ENCODE measurements around the gene HTR2B. TPM values are rescaled to one million over a fixed set of nuclear protein-coding genes. Genes with fewer than 3 reads are reported as not detected.

Gene HTR2B
- total RNA-seq (2022), result not detected in 2 replicates
- not detected for Bru-seq, nascent RNA
- BruChase-seq, experiment 1, labeled RNA remaining after a 2-hour chase, result not detected
- BruChase-seq, experiment 2, labeled RNA remaining after a 6-hour chase, result not detected
- long read RNA-seq, result 0 reads

DNA sequence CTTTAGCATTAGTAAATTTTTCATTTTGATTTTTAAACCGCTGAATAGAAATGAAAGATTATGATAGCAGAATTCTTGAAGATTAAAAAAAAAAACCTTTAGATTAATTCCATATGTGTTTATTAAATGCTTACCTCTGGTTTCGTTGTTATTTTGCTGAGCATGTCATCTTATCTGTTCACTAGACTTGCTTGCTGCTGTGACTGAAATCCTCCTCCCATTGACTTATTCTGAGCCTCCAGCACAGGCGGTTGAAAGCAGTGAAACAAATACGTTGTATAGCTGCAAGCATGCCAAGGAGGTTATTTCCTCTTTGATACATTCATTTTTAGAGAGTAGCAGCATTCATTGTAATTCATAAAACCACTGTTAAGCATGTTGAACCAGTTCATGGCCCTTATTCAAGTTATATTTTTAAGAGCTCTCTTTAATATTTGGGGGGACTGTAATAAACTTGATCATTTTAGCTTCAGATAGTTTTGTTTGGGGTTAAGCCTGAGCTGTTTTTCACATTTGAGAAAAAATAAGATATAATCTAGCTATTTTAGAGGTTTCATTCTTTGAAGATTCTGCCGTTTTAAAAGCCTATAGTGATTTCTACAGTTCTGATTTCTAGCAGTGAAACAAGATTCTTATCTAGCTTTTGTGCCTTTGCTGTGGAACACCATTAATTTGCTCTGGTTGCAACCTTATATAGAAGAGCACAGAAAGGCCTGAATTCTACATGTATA is at the start of gene HTR2B:
HTR2B (minus strand) TSS at position 205 of the 731 bp plus-strand sequence. CDS start 1,278 bp downstream, outside the sequence.
- CTCF ChIA-PET, result no interaction called here
- Histone ChIP-seq H3K36me3 (ENCODE audit: control insufficient read depth, insufficient read depth, low read length) (no peaks in the 10 kb centered on the region), H3K4me3 (ENCODE audit: low read depth, low read length) (no peak within 1 kb of the TSS), H3K27me3 (replicated peaks; ENCODE audit: control insufficient read depth, insufficient read depth, low read length) (no peaks in the 10 kb centered on the region), H3K4me1 (no peaks in the 10 kb centered on the region), H3K9me3 (no peaks in the 10 kb centered on the region)
- intact Hi-C loops (cut with micrococcal nuclease; ENCODE audit: unreplicated experiment), result no loop called here
- no peak within 1 kb of the TSS for H3K4me3 Mint-ChIP-seq (ENCODE audit: unreplicated experiment)
- no peak for DNase-seq
- H3K36me3 Mint-ChIP-seq (ENCODE audit: insufficient read depth, unreplicated experiment), result peaks cover 7% of the 10 kb centered on the region
- POLR2A ChIA-PET, result no interaction called here
- H3K9me3 Mint-ChIP-seq (ENCODE audit: unreplicated experiment), result no peaks in the 10 kb centered on the region
- no peak within 1 kb of the TSS for H3K27ac Mint-ChIP-seq (ENCODE audit: unreplicated experiment)
- H3K27me3 Mint-ChIP-seq (ENCODE audit: insufficient read depth, unreplicated experiment), result no peaks in the 10 kb centered on the region
- peaks cover 7% of the 10 kb centered on the region for H3K4me1 Mint-ChIP-seq (ENCODE audit: low read depth, unreplicated experiment)
- no TSS peak for BruUV-seq (replicated peaks)
- TF ChIP-seq, protein P1, sequence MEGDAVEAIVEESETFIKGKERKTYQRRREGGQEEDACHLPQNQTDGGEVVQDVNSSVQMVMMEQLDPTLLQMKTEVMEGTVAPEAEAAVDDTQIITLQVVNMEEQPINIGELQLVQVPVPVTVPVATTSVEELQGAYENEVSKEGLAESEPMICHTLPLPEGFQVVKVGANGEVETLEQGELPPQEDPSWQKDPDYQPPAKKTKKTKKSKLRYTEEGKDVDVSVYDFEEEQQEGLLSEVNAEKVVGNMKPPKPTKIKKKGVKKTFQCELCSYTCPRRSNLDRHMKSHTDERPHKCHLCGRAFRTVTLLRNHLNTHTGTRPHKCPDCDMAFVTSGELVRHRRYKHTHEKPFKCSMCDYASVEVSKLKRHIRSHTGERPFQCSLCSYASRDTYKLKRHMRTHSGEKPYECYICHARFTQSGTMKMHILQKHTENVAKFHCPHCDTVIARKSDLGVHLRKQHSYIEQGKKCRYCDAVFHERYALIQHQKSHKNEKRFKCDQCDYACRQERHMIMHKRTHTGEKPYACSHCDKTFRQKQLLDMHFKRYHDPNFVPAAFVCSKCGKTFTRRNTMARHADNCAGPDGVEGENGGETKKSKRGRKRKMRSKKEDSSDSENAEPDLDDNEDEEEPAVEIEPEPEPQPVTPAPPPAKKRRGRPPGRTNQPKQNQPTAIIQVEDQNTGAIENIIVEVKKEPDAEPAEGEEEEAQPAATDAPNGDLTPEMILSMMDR (IDR thresholded peaks at IDR 0.05; ENCODE audit: insufficient read depth in 1 of 2, low read depth in 1 of 2, low read length in 1 of 2, severe bottlenecking in 1 of 2, unreplicated experiment in 1 of 2), result no peak

DNA sequence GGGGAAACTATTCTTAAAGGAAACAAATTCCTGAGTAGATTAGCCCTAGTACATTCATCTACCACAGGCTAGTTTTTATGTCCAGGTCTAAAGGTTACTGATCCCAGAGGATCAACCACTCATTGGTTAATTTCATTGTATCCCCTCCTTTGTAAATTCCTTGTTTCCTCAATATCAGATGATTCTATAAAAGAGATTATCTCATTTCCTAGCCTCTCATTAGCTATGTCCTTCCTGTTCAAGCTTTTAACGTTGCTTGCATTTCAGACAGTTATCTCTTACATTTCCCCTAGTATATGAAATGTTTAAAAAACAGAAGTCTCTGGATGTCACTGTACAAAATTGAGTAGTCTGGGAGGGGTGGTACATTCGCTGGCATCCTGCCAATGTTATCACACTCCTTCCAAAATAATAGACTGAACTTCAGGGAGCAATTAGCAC is 49.4 kb upstream of the HTR2B start:
- POLR2A ChIA-PET, result no interaction called here
- H3K4me1 ChIP-seq, result no peaks in the 10 kb centered on the region
- TF ChIP-seq, protein P1 (IDR thresholded peaks at IDR 0.05; ENCODE audit: insufficient read depth in 1 of 2, low read depth in 1 of 2, low read length in 1 of 2, severe bottlenecking in 1 of 2, unreplicated experiment in 1 of 2), result no peak
- Mint-ChIP-seq H3K4me1 (ENCODE audit: low read depth, unreplicated experiment) (no peaks in the 10 kb centered on the region), H3K27ac (ENCODE audit: unreplicated experiment) (no peak overlapping the region), H3K36me3 (ENCODE audit: insufficient read depth, unreplicated experiment) (peaks cover 66% of the 10 kb centered on the region), H3K27me3 (ENCODE audit: insufficient read depth, unreplicated experiment) (no peaks in the 10 kb centered on the region), H3K9me3 (ENCODE audit: unreplicated experiment) (no peaks in the 10 kb centered on the region), H3K4me3 (ENCODE audit: unreplicated experiment) (no peak overlapping the region)
- H3K4me3 ChIP-seq (ENCODE audit: low read depth, low read length), result no peak overlapping the region
- no peaks in the 10 kb centered on the region for H3K9me3 ChIP-seq
- no peak for DNase-seq
- no TSS peak for BruUV-seq (replicated peaks)
- H3K27me3 ChIP-seq (replicated peaks; ENCODE audit: control insufficient read depth, insufficient read depth, low read length), result no peaks in the 10 kb centered on the region
- CTCF ChIA-PET, result no interaction called here
- intact Hi-C loops (cut with micrococcal nuclease; ENCODE audit: unreplicated experiment), result no loop called here
- H3K36me3 ChIP-seq (ENCODE audit: control insufficient read depth, insufficient read depth, low read length), result no peaks in the 10 kb centered on the region

DNA sequence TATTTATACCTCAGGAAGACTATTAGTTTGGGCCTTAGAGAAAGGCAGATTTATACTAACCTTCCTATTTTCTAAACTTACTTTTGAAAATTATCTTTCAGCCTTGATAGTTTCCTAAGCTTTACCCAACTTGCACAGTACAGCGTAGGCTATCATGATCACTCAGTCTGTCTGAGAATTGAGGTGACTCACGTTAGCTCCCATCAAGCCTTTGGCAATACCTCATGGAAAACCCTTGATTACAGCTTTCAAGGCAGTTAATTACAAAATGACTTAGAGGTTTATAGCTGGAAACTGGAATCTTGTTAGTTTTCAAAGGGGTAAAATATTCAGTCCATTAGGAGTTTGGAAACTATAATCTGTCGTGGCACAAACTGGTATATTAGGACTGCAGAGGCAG is 47.2 kb upstream of the HTR2B start:
- peaks cover 85% of the 10 kb centered on the region for H3K36me3 Mint-ChIP-seq (ENCODE audit: insufficient read depth, unreplicated experiment)
- ChIA-PET CTCF (no interaction called here), POLR2A (no interaction called here)
- no peaks in the 10 kb centered on the region for H3K27me3 Mint-ChIP-seq (ENCODE audit: insufficient read depth, unreplicated experiment)
- DNase-seq, result no peak
- no peak overlapping the region for H3K4me3 Mint-ChIP-seq (ENCODE audit: unreplicated experiment)
- Histone ChIP-seq H3K4me3 (ENCODE audit: low read depth, low read length) (no peak overlapping the region), H3K4me1 (no peaks in the 10 kb centered on the region), H3K27me3 (replicated peaks; ENCODE audit: control insufficient read depth, insufficient read depth, low read length) (no peaks in the 10 kb centered on the region), H3K36me3 (ENCODE audit: control insufficient read depth, insufficient read depth, low read length) (no peaks in the 10 kb centered on the region), H3K9me3 (no peaks in the 10 kb centered on the region)
- H3K4me1 Mint-ChIP-seq (ENCODE audit: low read depth, unreplicated experiment), result no peaks in the 10 kb centered on the region
- no TSS peak for BruUV-seq (replicated peaks)
- H3K9me3 Mint-ChIP-seq (ENCODE audit: unreplicated experiment), result no peaks in the 10 kb centered on the region
- TF ChIP-seq, protein P1 (IDR thresholded peaks at IDR 0.05; ENCODE audit: insufficient read depth in 1 of 2, low read depth in 1 of 2, low read length in 1 of 2, severe bottlenecking in 1 of 2, unreplicated experiment in 1 of 2), result no peak
- intact Hi-C loops (cut with micrococcal nuclease; ENCODE audit: unreplicated experiment), result no loop called here
- H3K27ac Mint-ChIP-seq (ENCODE audit: unreplicated experiment), result no peak overlapping the region

Measured in Caco-2 (cell line).